ENCODE measurements around the gene PGGHG. TPM values are rescaled to one million over a fixed set of nuclear protein-coding genes. Genes with fewer than 3 reads are reported as not detected.

Gene PGGHG
- total and polyA plus RNA-seq, 8 donors, result 3.5 to 44.0 (median 16.2) TPM

DNA sequence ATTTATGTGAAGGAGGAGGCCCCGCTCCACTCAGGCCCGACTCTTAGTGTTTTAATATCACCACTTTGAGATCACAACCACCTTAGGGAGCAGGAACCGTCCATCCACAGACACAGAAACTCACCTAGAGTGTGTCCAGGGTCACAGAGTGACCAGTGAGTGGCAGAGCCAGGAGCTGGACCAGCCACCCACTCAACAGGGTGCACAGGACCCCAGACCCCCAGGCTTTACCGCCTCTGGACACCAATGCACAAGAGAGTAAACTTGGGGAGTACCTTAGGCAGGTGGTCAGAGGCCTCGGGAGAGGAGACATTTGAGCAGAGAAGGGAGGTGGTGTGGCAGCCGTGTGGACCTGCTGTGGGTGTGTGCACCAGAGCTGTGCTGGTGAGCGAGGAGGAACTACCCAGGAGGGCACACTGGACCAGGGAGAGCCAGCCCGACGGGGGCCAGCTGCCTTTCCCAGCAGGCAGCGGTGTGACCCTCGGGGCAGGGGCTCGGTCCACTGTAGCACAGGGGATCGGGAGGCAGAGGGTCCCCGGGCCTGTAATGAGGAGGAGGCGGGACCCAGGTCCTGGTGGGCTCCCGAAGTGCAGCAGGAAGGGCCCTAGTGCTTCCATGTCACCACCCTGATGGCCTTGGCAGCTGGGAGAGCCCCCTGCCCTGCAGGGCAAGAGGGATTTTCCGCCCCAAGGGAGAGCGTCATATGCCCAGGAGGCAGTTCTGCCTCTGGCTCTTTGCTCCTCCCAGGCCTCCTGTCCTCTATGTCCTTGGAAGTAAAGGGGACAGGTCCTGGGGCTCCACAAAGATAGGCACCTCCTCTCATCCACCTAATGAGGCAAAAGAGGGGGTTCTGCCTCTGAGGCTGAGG lies 18.2 kb upstream of the PGGHG start:
- no peak overlapping the region for H3K4me3 ChIP-seq
- TF ChIP-seq EP300 (IDR thresholded peaks at IDR 0.05) (no peak), POLR2AphosphoS5 (IDR thresholded peaks at IDR 0.05) (no peak), CTCF (IDR thresholded peaks at IDR 0.05) (no peak), POLR2A (IDR thresholded peaks at IDR 0.05) (no peak)
- intact Hi-C loops (cut with DNase I; ENCODE audit: low total_unique reads), result no loop called here
- 73 to 84% (median 83%) methylated on average over 15 to 18 of the region's 18 CpGs for WGBS, 5 donors
- H3K36me3 ChIP-seq, result no peaks in the 10 kb centered on the region
- peak overlapping the region in 4 of 5 donors; percentile 75 to 89 (median 83) for H3K27ac ChIP-seq
- no peak for DNase-seq
- peaks cover 0 to 23% (median 10%) of the 10 kb centered on the region in 4 donors for H3K4me1 ChIP-seq
- peaks cover 0 to 39% (median 0%) of the 10 kb centered on the region in 3 donors for H3K27me3 ChIP-seq
- H3K9me3 ChIP-seq, result peaks cover 0 to 5% (median 0%) of the 10 kb centered on the region in 4 donors

DNA sequence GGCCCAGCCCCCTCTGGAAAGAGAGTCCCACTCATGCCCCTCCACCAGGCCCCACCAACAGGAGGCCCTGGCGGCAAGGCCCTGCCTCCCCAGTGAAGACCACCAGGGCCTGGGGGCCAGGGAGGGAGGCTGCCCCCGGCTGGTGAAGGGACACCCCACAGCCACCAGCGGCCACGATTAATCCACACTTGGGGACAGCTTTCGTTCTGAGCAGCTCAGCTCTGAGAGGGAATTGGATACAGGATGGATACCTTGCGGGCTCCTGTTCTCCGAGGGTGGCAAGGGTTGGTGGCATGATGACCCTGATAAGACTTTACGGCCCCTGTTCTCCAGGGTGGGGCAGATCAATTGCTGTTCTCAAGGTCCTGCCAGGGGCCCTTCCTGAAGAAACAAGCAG lies 17.6 kb upstream of the PGGHG start:
- DNase-seq, result no peak
- Histone ChIP-seq H3K4me1 (peaks cover 0 to 23% (median 10%) of the 10 kb centered on the region in 4 donors), H3K27me3 (peaks cover 0 to 39% (median 0%) of the 10 kb centered on the region in 3 donors), H3K4me3 (no peak overlapping the region), H3K36me3 (no peaks in the 10 kb centered on the region), H3K9me3 (no peaks in the 10 kb centered on the region), H3K27ac (peak overlapping the region in 2 of 5 donors; percentile 89)
- intact Hi-C loops (cut with DNase I; ENCODE audit: low total_unique reads), result no loop called here
- 35 to 69% (median 64%) methylated on average over 4 to 8 of the region's 8 CpGs for WGBS, 5 donors
- TF ChIP-seq POLR2AphosphoS5 (IDR thresholded peaks at IDR 0.05) (no peak), EP300 (IDR thresholded peaks at IDR 0.05) (no peak), CTCF (IDR thresholded peaks at IDR 0.05) (no peak), POLR2A (IDR thresholded peaks at IDR 0.05) (no peak)

DNA sequence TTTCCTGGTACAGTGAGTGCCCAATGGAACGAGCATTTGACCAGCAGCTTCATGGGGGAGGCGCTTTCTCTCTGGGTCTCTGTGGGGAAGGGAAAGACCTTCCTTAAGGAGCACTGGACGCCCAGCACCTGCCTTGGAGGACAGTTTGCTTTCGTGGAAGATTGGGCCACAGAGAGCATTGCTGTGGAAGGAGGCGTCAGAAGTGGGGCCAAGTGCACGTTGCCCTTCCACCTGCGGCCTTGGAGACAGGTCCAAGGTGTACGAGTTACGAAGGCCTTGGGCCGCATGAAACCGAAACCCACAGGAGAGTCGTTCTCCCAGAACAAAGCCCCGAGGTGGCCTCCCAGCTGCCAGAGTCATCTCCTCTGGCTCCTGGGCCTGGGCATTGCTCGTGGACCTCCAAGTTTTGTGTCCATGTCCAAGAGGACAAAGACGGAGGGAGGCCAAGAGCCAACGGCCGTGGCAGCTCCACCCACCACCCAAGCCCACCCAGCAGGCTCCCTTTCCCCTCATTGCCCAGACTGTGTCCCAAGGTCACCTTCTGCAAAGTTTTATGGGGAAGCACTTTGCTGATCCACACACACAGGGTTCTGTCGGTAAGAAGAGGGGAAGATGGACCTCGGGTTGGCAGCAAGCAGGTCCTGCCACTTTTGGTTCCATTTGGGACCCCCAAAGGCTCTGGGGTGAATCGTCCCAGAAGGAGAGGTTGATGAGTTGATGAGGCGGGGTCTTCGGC lies 16.6 kb upstream of the PGGHG start:
- Histone ChIP-seq H3K36me3 (no peaks in the 10 kb centered on the region), H3K27me3 (peaks cover 0 to 40% (median 0%) of the 10 kb centered on the region in 3 donors), H3K27ac (no peak overlapping the region), H3K4me1 (peaks cover 0 to 23% (median 10%) of the 10 kb centered on the region in 4 donors), H3K4me3 (no peak overlapping the region), H3K9me3 (no peaks in the 10 kb centered on the region)
- 87 to 91% (median 89%) methylated on average over 22 of the region's 22 CpGs for whole genome bisulfite sequencing, 5 donors
- no peak for DNase-seq
- intact Hi-C loops (cut with DNase I; ENCODE audit: low total_unique reads), result no loop called here
- TF ChIP-seq POLR2A (IDR thresholded peaks at IDR 0.05) (no peak), CTCF (IDR thresholded peaks at IDR 0.05) (no peak), POLR2AphosphoS5 (IDR thresholded peaks at IDR 0.05) (no peak), EP300 (IDR thresholded peaks at IDR 0.05) (no peak)

GRCh38 chr11:272931-273198 lies 16.1 kb upstream of the PGGHG start:
- Histone ChIP-seq H3K4me3 (no peak overlapping the region), H3K9me3 (no peaks in the 10 kb centered on the region), H3K27me3 (peaks cover 0 to 41% (median 2%) of the 10 kb centered on the region in 3 donors), H3K27ac (no peak overlapping the region), H3K4me1 (peaks cover 0 to 19% (median 6%) of the 10 kb centered on the region in 4 donors), H3K36me3 (no peaks in the 10 kb centered on the region)
- intact Hi-C loops (cut with DNase I; ENCODE audit: low total_unique reads), result no loop called here
- WGBS, 5 donors, result 81 to 91% (median 88%) methylated on average over 6 of the region's 6 CpGs
- DNase-seq, result no peak
- TF ChIP-seq EP300 (IDR thresholded peaks at IDR 0.05), result no peak
- TF ChIP-seq CTCF (IDR thresholded peaks at IDR 0.05), result no peak
- TF ChIP-seq POLR2AphosphoS5 (IDR thresholded peaks at IDR 0.05), result no peak
- TF ChIP-seq POLR2A (IDR thresholded peaks at IDR 0.05), result no peak

Measured in stomach (tissue), 9 donors.